ENCODE data around the gene SLC4A8.
"Not testable (repeated sequence)": the region's sequence is repeated elsewhere in the genome, so short reads cannot be mapped to it uniquely, and the experiment has no call there.

Gene SLC4A8

DNA sequence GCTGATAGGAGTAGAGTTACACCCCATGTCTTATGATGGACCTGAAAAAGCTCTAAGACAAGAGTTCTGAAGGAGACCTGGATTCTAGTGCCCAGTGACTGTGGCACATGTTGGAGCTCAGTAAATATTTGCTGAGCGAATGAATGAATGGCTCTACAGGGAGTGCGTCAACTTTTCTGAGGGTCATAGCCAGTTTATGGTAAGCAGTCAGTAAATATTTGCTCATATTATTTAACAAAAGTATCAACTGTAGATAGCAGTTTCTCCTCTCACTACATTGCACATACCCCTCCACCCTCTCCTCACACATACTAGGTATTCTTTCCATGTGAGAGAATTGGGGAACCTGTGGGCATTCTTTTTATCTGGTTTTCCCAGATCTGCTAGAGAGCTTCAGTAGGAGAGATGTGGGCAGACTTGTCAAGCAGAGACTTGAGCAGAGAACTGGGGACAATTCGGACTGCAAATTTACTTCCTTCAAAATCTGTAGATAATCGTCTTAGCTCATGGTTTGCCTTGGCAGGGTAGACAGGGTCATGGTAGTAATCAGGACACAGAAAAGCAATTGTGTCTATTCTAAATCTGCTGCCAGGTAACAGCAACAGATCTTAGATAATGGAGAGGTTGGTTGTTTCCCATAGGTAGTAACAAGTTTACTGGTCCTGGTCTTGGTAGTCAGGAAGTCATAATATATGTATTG lies 5.7 kb downstream of the SLC4A8 start:
- no peak for DNase-seq

GRCh38 chr12:51432921-51433320 lies 8.3 kb downstream of the SLC4A8 start:
- DNase-seq, result no peak

DNA sequence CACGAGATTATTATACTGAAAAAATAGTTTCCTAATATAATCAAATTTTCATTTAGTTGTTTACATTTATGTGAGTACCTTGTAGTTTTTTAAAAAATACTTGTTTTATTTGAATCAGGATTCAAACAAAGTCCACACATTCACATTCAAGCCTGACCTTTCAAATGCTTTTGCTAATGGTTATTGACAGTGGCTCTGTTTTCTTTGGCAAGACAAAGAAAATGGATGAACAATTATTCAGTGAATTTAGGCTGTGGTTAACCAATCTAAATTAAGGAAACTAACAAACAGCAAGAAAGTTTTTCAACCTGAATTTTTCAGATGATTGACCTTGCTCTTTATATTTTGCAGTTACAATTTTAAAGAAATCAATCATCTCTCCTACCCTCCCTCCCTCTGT lies 9.7 kb downstream of the SLC4A8 start:
- no peak for DNase-seq

DNA sequence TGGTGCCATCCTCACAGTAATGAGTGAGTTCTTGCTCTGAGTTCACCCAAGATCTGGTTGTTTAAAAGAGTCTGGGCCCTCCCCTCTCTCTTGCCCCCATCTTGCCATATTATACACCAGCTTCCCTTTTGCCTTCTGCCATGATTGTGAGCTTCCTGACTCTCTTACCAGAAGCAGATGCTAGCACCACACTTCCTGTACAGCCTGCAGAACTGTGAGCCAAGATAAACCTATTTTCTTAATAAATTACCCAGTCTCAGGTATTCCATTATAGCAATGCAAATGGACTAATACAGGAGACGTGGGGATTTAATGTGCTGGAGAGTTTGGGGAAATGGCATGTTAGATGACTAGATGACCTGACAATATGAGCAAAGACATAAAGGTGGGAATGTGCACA lies 12.8 kb downstream of the SLC4A8 start:
- no peak for DNase-seq

DNA sequence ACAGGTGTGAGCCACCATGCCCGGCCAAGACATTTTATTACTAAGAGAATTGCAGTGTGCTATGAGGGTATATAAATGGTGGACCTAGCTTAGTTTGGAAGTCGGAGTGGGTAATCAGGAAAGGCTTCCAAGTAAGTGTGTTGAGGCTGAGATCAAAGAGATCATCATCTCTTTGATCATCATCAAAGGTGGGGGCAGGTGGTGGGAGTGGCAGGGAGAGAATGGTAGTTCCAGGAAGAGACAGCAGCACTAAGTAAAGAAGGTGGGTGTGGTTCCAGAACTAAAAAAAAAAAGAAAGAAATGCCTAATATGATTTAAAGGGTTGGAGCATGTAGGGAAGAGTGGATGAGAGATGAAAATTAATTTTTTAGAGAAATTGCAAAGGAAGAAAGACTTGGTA lies 14.7 kb downstream of the SLC4A8 start:
- no peak for DNase-seq

GRCh38 chr12:51441583-51441982 lies 17.0 kb downstream of the SLC4A8 start:
- no peak for DNase-seq

DNA sequence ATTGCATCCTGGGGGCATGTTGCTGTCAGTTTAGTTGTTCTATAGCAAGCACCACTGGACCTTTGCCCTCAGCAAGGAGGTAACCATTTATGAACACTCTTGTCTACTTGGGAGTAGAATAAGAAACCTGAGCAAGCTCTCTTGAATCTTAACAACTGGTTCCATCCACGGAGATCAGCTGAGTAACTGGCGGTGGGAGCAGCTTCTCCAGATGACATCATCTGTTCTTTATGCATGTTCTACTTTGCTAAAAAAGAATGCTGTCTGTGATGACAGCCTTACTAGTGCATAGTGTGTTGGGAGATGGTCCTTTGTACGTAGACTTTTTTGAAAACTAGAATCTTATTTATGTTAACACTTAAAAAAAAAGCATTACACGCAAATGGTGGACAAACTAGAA lies 17.7 kb downstream of the SLC4A8 start:
- no peak for DNase-seq

DNA sequence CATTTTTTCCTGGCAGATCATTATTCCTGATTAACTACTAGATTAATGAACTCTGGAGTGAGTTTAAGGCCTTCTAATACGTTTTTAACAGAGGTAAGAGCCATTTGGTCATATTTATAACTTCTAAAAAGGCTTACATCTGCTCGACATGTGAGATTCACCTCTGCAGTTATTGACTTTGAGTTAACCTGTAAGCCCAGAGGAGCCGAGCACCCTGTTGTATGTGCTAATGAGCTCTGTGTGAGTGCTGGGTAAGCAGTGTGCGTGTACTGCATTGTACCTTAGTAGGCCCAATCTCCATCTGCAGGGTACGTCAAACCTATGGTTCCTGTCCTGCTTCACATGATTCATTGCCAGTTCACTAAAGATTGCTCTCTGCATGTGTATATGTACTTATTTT lies 18.9 kb downstream of the SLC4A8 start:
- DNase-seq, result no peak

GRCh38 chr12:51448618-51449256 lies 24.1 kb downstream of the SLC4A8 start:
- DNase-seq, result no peak

DNA sequence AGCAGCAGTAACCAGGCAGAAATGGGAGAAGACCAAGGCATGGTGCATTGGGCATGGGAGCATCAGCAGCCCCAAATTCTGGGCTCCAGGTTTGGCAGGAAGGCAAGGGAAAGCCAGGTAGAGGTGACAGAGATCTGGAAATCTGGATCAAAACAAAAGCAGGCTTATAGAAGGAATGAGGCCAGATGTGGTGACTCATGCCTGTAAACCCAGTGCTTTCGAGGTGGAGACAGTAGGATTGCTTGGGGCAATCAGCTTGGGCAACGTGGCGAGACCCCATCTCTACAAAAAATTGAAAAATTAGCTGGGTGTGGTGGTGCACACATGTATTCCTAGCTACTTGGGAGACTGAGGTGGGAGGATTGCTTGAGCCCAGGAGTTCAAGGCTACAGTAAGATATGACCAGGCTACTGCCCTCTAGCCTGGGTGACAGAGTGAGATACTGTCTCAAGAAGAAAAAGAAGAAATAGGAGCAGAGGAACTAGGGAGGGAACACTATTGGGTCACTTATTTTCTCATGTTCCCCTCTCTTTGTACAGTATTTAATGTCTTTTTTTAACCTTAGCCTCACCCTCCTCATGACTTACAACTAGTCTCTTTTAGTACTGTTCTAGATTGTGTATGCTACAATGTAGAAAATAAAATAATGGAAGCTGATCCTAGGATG lies 25.1 kb downstream of the SLC4A8 start:
- no peak for DNase-seq

- no peak for DNase-seq
These were observed 25.7 kb downstream of the SLC4A8 start for GRCh38 chr12:51450333-51450732.

DNA sequence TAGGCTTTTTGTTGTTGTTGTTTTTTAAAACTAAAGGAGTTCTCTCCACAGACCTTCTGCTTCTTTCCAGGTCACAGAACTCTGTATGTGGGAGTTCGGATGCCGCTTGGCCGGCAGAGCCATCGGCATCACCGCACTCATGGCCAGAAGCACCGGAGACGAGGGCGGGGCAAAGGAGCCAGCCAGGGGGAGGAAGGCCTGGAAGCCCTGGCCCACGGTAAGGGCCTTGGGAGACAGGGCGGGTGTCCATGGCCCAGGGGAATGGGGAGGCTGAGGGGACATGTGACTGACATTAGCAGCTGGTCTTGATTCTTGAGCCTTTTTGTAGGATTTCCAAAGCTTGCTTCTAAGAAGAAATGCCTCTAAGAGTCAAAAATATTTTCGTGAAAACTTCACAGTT lies 26.2 kb downstream of the SLC4A8 start:
- no peak for DNase-seq

DNA sequence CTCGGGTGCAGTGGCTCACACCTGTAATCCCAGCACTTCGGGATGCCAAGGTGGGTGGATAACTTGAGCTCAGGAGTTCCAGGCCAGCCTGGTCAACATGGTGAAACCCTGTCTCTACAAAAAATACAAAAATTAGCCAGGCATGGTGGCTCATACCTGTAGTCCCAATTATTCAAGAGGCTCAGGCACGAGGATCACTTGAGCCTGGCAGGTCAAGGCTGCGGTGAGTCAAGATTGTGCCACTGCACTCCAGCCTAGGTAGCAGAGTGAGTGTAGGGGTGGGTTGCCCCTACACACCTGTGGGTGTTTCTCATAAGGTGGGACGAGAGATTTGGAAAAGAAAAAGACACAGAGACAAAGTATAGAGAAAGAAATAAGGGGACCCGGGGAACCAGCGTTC lies 29.4 kb downstream of the SLC4A8 start:
- not testable (repeated sequence) for DNase-seq

GRCh38 chr12:51455050-51455449 lies 30.4 kb downstream of the SLC4A8 start:
- not testable (repeated sequence) for DNase-seq

GRCh38 chr12:51458635-51459034 lies 34.0 kb downstream of the SLC4A8 start:
- DNase-seq, result no peak

GRCh38 chr12:51460519-51460918 lies 35.9 kb downstream of the SLC4A8 start:
- DNase-seq, result no peak

GRCh38 chr12:51465491-51465890 lies 40.9 kb downstream of the SLC4A8 start:
- no peak for DNase-seq

GRCh38 chr12:51470116-51470515 lies 45.5 kb downstream of the SLC4A8 start:
- DNase-seq, result no peak

DNA sequence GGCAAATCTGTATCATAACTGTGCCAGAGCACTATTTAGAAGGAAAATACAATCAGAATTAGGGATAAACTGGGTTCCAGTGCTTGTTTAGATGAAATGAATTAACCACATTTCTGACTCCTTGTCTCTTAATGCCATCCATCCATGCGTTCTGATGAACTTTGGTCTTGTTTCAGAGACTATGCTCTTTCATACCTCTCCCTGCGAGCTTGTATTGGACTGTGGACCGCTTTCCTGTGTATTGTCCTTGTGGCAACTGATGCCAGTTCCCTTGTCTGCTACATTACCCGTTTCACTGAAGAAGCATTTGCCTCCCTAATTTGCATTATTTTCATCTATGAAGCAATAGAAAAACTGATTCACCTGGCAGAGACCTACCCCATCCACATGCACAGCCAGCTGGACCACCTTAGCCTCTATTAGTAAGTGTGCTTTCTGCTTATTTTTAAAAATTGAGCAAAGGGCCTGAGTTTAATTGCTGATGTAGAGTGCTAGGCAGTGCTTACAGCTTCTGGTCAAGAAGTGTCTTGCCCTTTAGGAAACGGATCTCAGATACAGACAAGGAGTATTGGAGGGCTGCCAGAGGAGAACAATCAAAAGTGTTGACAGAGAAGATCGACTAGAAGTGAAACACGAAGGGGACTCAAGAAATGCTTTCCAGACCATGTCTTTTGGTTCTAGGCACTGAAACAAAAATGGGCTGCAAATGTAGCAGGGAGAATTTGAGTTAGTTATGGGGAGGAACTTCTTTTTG lies 46.7 kb downstream of the SLC4A8 start:
- no peak for DNase-seq

DNA sequence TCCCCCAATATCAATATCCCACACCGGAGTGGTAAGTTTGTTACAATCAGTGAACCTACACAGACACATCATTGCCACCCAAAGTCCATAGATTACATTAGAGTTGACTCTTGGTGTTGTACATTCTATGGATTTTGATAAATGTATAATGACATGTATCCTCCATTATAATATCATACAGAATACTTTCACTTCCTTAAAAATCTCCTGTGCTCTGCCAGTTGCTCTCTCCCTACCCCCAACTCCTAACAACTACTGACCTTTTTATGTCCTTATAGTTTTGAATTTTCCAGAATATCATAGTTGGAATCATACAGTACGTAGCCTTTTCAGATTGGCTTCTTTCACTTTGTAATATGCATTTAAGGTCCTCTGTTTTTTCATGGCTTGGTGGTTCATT lies 48.4 kb downstream of the SLC4A8 start:
- DNase-seq, result no peak

- DNase-seq, result no peak
These were observed 49.3 kb downstream of the SLC4A8 start for GRCh38 chr12:51473947-51474346.

DNA sequence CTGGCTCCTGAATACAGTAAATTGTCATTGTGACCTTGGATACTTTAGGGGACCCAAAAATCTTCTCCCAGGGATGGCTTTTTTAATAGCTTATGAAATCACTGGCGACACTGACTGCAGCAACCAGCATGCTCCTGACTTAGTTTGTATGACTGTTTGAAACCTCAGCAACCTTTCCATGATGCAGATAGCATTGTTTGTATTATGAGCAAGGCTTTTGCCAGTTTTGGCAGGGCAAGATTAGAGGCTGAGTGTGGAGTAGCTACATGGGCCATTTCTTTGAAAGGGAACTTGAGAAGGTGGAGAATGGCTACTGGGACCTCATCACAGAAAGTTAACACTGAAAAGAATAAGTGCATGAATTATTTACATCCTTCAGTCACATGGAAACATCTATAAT lies 50.9 kb downstream of the SLC4A8 start:
- DNase-seq, result no peak

DNA sequence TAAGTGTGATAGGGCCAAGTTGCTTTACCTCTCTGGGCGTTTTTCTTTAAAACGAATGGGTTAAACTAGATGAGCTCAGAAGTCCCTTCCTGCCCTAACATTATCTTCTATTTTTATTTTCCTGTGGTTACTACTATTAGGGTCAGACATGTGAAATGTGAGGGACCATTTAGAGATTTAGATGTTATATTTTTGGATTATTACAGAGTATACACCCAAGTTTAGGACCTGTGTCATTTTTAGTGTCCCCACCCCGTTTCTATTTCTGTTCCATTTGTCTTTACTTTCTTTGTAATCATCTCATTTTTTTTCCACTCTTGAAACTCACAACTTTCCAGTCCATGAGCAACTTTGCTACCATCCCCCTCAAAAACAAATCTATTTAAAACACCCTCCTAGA lies 56.3 kb downstream of the SLC4A8 start:
- DNase-seq, result no peak

All from activated CD4-positive, CD25-positive, alpha-beta regulatory T cell treated with anti-CD3 and anti-CD28 coated beads, Interleukin-2, amount 50 U/mL, for 72 hours (primary cell).